GM12874 (cell line): ENCODE measurements around the gene CCM2L.

Experiments used
- CTCF ChIP-seq: IDR thresholded peaks from 2 replicates; pipeline ENCODE4 v1.5.1; 2011; ENCODE audit warnings: low read depth, mild to moderate bottlenecking, control low read depth, low read length, moderate library complexity; ENCODE audit not compliant: insufficient read depth

CCM2L gene

GRCh38 chr20:32072168-32072750, 62.0 kb downstream of the CCM2L start:
- no peak for TF ChIP-seq CTCF

- TF ChIP-seq CTCF = no peak
Observed at GRCh38 chr20:32075534-32075933, 65.3 kb downstream of the CCM2L start.

- no peak for TF ChIP-seq CTCF
Observed at GRCh38 chr20:32077190-32077589, 67.0 kb downstream of the CCM2L start.

- TF ChIP-seq CTCF = no peak
Observed at GRCh38 chr20:32078322-32078721, 68.1 kb downstream of the CCM2L start.

- TF ChIP-seq CTCF = no peak
Observed at GRCh38 chr20:32078791-32079190, 68.6 kb downstream of the CCM2L start.

- no peak for TF ChIP-seq CTCF
Observed at GRCh38 chr20:32079655-32080109, 69.4 kb downstream of the CCM2L start.

GRCh38 chr20:32080783-32081182, 70.5 kb downstream of the CCM2L start:
- TF ChIP-seq CTCF = no peak
